KOPT-K1 (cell line): ENCODE measurements around the gene ROMO1.

Experiments
- H3K27ac ChIP-seq: fragments of 200-600 bp; sonication (generic); 2 replicates; pipeline ENCODE4 v1.5.1; 2016; ENCODE audit warnings: antibody characterized with exemption, mild to moderate bottlenecking, low read depth, low read length; ENCODE audit not compliant: poor library complexity, severe bottlenecking
- H3K36me3 ChIP-seq: fragments of 200-600 bp; sonication (generic); 2 replicates; pipeline ENCODE4 v1.5.1; 2017; ENCODE audit warnings: antibody characterized with exemption, mild to moderate bottlenecking, low read length, moderate library complexity; ENCODE audit not compliant: insufficient read depth
- H3K9me3 ChIP-seq: fragments of 200-600 bp; sonication (generic); 2 replicates; pipeline ENCODE4 v1.5.1; 2017; ENCODE audit warnings: antibody characterized with exemption, low read length, mild to moderate bottlenecking; ENCODE audit not compliant: insufficient read depth, poor library complexity, severe bottlenecking

ROMO1 gene

GRCh38 chr20:35699127-35699956, at the start of gene ROMO1, which contains the start of gene NFS1:
TSS of gene ROMO1 (plus strand) at chr20:35699405. CDS start at chr20:35699633, 228 bp downstream.
TSS of gene NFS1 (minus strand) at chr20:35699352. CDS start at chr20:35699288, 64 bp downstream.
- Histone ChIP-seq H3K9me3 (no peaks in the 10 kb centered on the region), H3K27ac (peak within 1 kb of the TSS; percentile 84), H3K36me3 (peaks cover 53% of the 10 kb centered on the region)

GRCh38 chr20:35650632-35651031, 48.6 kb upstream of the ROMO1 start:
- Histone ChIP-seq H3K36me3 (peaks cover 85% of the 10 kb centered on the region), H3K27ac (no peak overlapping the region), H3K9me3 (no peaks in the 10 kb centered on the region)

GRCh38 chr20:35651958-35652357, 47.2 kb upstream of the ROMO1 start:
- Histone ChIP-seq H3K36me3 (peaks cover 96% of the 10 kb centered on the region), H3K27ac (no peak overlapping the region), H3K9me3 (no peaks in the 10 kb centered on the region)

- H3K27ac ChIP-seq: no peak overlapping the region
- peaks cover 98% of the 10 kb centered on the region for H3K36me3 ChIP-seq
- no peaks in the 10 kb centered on the region for H3K9me3 ChIP-seq
These were observed 46.4 kb upstream of the ROMO1 start for GRCh38 chr20:35652641-35653429.

- Histone ChIP-seq H3K9me3 (no peaks in the 10 kb centered on the region), H3K36me3 (peaks cover 96% of the 10 kb centered on the region), H3K27ac (no peak overlapping the region)
These were observed 45.8 kb upstream of the ROMO1 start for GRCh38 chr20:35653430-35653734.

- Histone ChIP-seq H3K27ac (no peak overlapping the region), H3K36me3 (peaks cover 94% of the 10 kb centered on the region), H3K9me3 (no peaks in the 10 kb centered on the region)
These were observed 45.3 kb upstream of the ROMO1 start for GRCh38 chr20:35653893-35654292.

- Histone ChIP-seq H3K36me3 (peaks cover 89% of the 10 kb centered on the region), H3K27ac (no peak overlapping the region), H3K9me3 (no peaks in the 10 kb centered on the region)
These were observed 44.8 kb upstream of the ROMO1 start for GRCh38 chr20:35654415-35654814.

GRCh38 chr20:35657271-35657670, 41.9 kb upstream of the ROMO1 start:
- H3K27ac ChIP-seq: no peak overlapping the region
- no peaks in the 10 kb centered on the region for H3K9me3 ChIP-seq
- H3K36me3 ChIP-seq: peaks cover 61% of the 10 kb centered on the region

GRCh38 chr20:35660122-35660937, 38.9 kb upstream of the ROMO1 start:
- Histone ChIP-seq H3K36me3 (peaks cover 30% of the 10 kb centered on the region), H3K27ac (no peak overlapping the region), H3K9me3 (no peaks in the 10 kb centered on the region)

GRCh38 chr20:35661053-35661452, 38.2 kb upstream of the ROMO1 start:
- peaks cover 23% of the 10 kb centered on the region for H3K36me3 ChIP-seq
- no peaks in the 10 kb centered on the region for H3K9me3 ChIP-seq
- no peak overlapping the region for H3K27ac ChIP-seq

- Histone ChIP-seq H3K27ac (no peak overlapping the region), H3K36me3 (peaks cover 15% of the 10 kb centered on the region), H3K9me3 (no peaks in the 10 kb centered on the region)
These were observed 37.3 kb upstream of the ROMO1 start for GRCh38 chr20:35661908-35662307.

- Histone ChIP-seq H3K27ac (peak overlapping the region; percentile 93), H3K9me3 (no peaks in the 10 kb centered on the region), H3K36me3 (peaks cover 9% of the 10 kb centered on the region)
These were observed 36.7 kb upstream of the ROMO1 start for GRCh38 chr20:35662551-35662950.

- Histone ChIP-seq H3K36me3 (peaks cover 5% of the 10 kb centered on the region), H3K9me3 (no peaks in the 10 kb centered on the region), H3K27ac (peak overlapping the region; percentile 93)
These were observed 35.4 kb upstream of the ROMO1 start for GRCh38 chr20:35663516-35664465.
